ENCODE results near the gene ACP3. TPM values are rescaled to one million over a fixed set of nuclear protein-coding genes. Genes with fewer than 3 reads are reported as not detected.

Gene ACP3
- polyA plus RNA-seq, 1 donor (not counting 4 experiments of a cell fraction or from before 2014, with no cell fraction given) = 1.3 TPM

GRCh38 chr3:132405609-132406299 lies 88.5 kb downstream of the ACP3 start:
- H3K27me3 ChIP-seq (ENCODE audit: control insufficient read depth, extremely low read depth, insufficient read depth, low read length) = no peaks in the 10 kb centered on the region
- dilution Hi-C loops (cut with MboI; ENCODE audit: extremely low pct_ligation_motif_present, low sequenced_read_pairs) = no loop called here
- DNase-seq (ENCODE audit: low read depth, low spot score) (no peak), FAIRE-seq (no peak)
- H3K27ac ChIP-seq (ENCODE audit: control insufficient read depth, insufficient read depth, low read length) = no peak overlapping the region
- H3K9me3 ChIP-seq (ENCODE audit: control insufficient read depth, low read depth, low read length) = no peaks in the 10 kb centered on the region
- no peaks in the 10 kb centered on the region for H3K36me3 ChIP-seq (ENCODE audit: control insufficient read depth in 2 of 2, extremely low read depth in 1 of 2, insufficient read depth in 2 of 2, low read length in 2 of 2)
- no peaks in the 10 kb centered on the region for H3K4me1 ChIP-seq (ENCODE audit: control insufficient read depth, extremely low read depth, insufficient read depth, low read length)
- H4K20me1 ChIP-seq (ENCODE audit: control insufficient read depth, extremely low read depth, insufficient read depth, low read length) = no peaks in the 10 kb centered on the region
- no peak for TF ChIP-seq CTCF (optimal IDR thresholded peaks at IDR 0.05 in 1 of 3, IDR thresholded peaks at IDR 0.05 in 1 of 3, conservative IDR thresholded peaks at IDR 0.05 in 1 of 3; ENCODE audit: extremely low read depth in 1 of 3, insufficient read depth in 2 of 3, low read length in 3 of 3)
- TF ChIP-seq EZH2 (IDR thresholded peaks at IDR 0.05; ENCODE audit: low read length) = no peak
- H3K9me1 ChIP-seq (ENCODE audit: control insufficient read depth, extremely low read depth, insufficient read depth, low read length) = no peaks in the 10 kb centered on the region
- no peaks in the 10 kb centered on the region for H3K79me2 ChIP-seq (ENCODE audit: control insufficient read depth, insufficient read depth, low read length)
- no peak overlapping the region for H3K4me3 ChIP-seq (ENCODE audit: control insufficient read depth in 2 of 3, extremely low read depth in 1 of 3, insufficient read depth in 2 of 3, low read depth in 1 of 3, low read length in 3 of 3)
- no peak overlapping the region for H2AFZ ChIP-seq (ENCODE audit: control insufficient read depth, low read length)
- no peak overlapping the region for H3K9ac ChIP-seq (ENCODE audit: control insufficient read depth, extremely low read depth, insufficient read depth, low read length)
- H3K4me2 ChIP-seq (ENCODE audit: control insufficient read depth, extremely low read depth, insufficient read depth, low read depth, low read length) = no peak overlapping the region

GRCh38 chr3:132406587-132406986 lies 89.4 kb downstream of the ACP3 start:
- no peaks in the 10 kb centered on the region for H3K4me1 ChIP-seq (ENCODE audit: control insufficient read depth, extremely low read depth, insufficient read depth, low read length)
- H2AFZ ChIP-seq (ENCODE audit: control insufficient read depth, low read length) = no peak overlapping the region
- no peaks in the 10 kb centered on the region for H3K27me3 ChIP-seq (ENCODE audit: control insufficient read depth, extremely low read depth, insufficient read depth, low read length)
- FAIRE-seq = no peak
- no peaks in the 10 kb centered on the region for H3K36me3 ChIP-seq (ENCODE audit: control insufficient read depth in 2 of 2, extremely low read depth in 1 of 2, insufficient read depth in 2 of 2, low read length in 2 of 2)
- H3K9me3 ChIP-seq (ENCODE audit: control insufficient read depth, low read depth, low read length) = no peaks in the 10 kb centered on the region
- no peaks in the 10 kb centered on the region for H3K9me1 ChIP-seq (ENCODE audit: control insufficient read depth, extremely low read depth, insufficient read depth, low read length)
- TF ChIP-seq CTCF (optimal IDR thresholded peaks at IDR 0.05 in 1 of 3, IDR thresholded peaks at IDR 0.05 in 1 of 3, conservative IDR thresholded peaks at IDR 0.05 in 1 of 3; ENCODE audit: extremely low read depth in 1 of 3, insufficient read depth in 2 of 3, low read length in 3 of 3) (no peak), EZH2 (IDR thresholded peaks at IDR 0.05; ENCODE audit: low read length) (no peak)
- no peaks in the 10 kb centered on the region for H3K79me2 ChIP-seq (ENCODE audit: control insufficient read depth, insufficient read depth, low read length)
- H4K20me1 ChIP-seq (ENCODE audit: control insufficient read depth, extremely low read depth, insufficient read depth, low read length) = no peaks in the 10 kb centered on the region
- DNase-seq (ENCODE audit: low read depth, low spot score) = no peak
- H3K9ac ChIP-seq (ENCODE audit: control insufficient read depth, extremely low read depth, insufficient read depth, low read length) = no peak overlapping the region
- no peak overlapping the region for H3K27ac ChIP-seq (ENCODE audit: control insufficient read depth, insufficient read depth, low read length)
- H3K4me2 ChIP-seq (ENCODE audit: control insufficient read depth, extremely low read depth, insufficient read depth, low read depth, low read length) = no peak overlapping the region
- dilution Hi-C loops (cut with MboI; ENCODE audit: extremely low pct_ligation_motif_present, low sequenced_read_pairs) = no loop called here
- H3K4me3 ChIP-seq (ENCODE audit: control insufficient read depth in 2 of 3, extremely low read depth in 1 of 3, insufficient read depth in 2 of 3, low read depth in 1 of 3, low read length in 3 of 3) = no peak overlapping the region

All from keratinocyte (primary cell).